ENCODE results near the gene PRX. TPM values are rescaled to one million over a fixed set of nuclear protein-coding genes. Genes with fewer than 3 reads are reported as not detected.

PRX gene
- total and polyA plus RNA-seq, 9 of the 15 experiments (the other 6 are each of a cell fraction or from before 2014, with no cell fraction given), result 0.65 to 3.5 (median 1.7) TPM; not detected in 2

- ATAC-seq (peak; percentile 32; the same call in 2 of the 3 replicates), DNase-seq (ENCODE audit: extremely low read depth in 1 of 4, low spot score in 3 of 4) (no peak), FAIRE-seq (no peak)
- intact Hi-C loops (cut with micrococcal nuclease) (no loop called here), in situ Hi-C loops (cut with MboI) (no loop called here)
- Histone ChIP-seq H3K27ac (ENCODE audit: extremely low read depth, low read depth, low read length) (no peak overlapping the region), H3K4me1 (replicated peaks in 1 of 2; ENCODE audit: control insufficient read depth in 2 of 2, insufficient read depth in 2 of 2, low read length in 2 of 2) (peaks cover 0 to 36% of the 10 kb centered on the region in 2 experiments; a peak in 2 of 5 replicates), H3K27me3 (ENCODE audit: control insufficient read depth in 2 of 2, insufficient read depth in 2 of 2, low read length in 2 of 2) (peaks cover 0 to 6% of the 10 kb centered on the region in 2 experiments; a peak in 1 of 5 replicates), H3K79me2 (ENCODE audit: control insufficient read depth, insufficient read depth, low read length) (no peaks in the 10 kb centered on the region), H3K36me3 (ENCODE audit: control insufficient read depth, insufficient read depth, low read length) (peaks cover 15% of the 10 kb centered on the region; the same call in 2 of the 3 replicates), H3K4me2 (ENCODE audit: insufficient read depth, low read length) (no peak overlapping the region), H3K9me3 (replicated peaks; ENCODE audit: control insufficient read depth, insufficient read depth, low read depth, low read length) (no peaks in the 10 kb centered on the region), H3K4me3 (no peak overlapping the region), H3K9ac (ENCODE audit: insufficient read depth in 1 of 2, low read depth in 2 of 2, low read length in 2 of 2) (no peak overlapping the region), H4K20me1 (replicated peaks; ENCODE audit: control insufficient read depth, insufficient read depth, low read length) (0 out of 2 replicates have a peak, but pooled peaks cover 5% of the 10 kb centered on the region), H3K9me1 (ENCODE audit: control insufficient read depth, insufficient read depth, low read length) (no peaks in the 10 kb centered on the region), H2AFZ (ENCODE audit: low read depth, low read length) (no peak overlapping the region)
- ChIA-PET CTCF (ENCODE audit: low intra/inter-chr PET ratio) (no interaction called here), POLR2A (interaction anchor here (0.7 to 2.6 kb wide), 3 partner anchors 10 to 261 kb away, joined by 4 to 19 read pairs (median 5); no protein-coding TSS in a partner anchor)
- BruUV-seq (replicated peaks), result no TSS peak
- TF ChIP-seq CTCF (IDR thresholded peaks at IDR 0.05 in 2 of 3, conservative IDR thresholded peaks at IDR 0.05 in 1 of 3; ENCODE audit: insufficient read depth in 2 of 3, low read depth in 1 of 3, low read length in 3 of 3), result peak in 2 of 3 experiments; percentile 8 to 28; a peak in 1 of 6 replicates
- no peak for TF ChIP-seq SMC3 (conservative IDR thresholded peaks at IDR 0.05; ENCODE audit: insufficient read depth, low read depth, low read length)
- 42% methylated on average over 3 of the region's 3 CpGs for WGBS (ENCODE audit: insufficient coverage, low coverage, missing lambda C conversion rate)
Observed at GRCh38 chr19:40381321-40381720, 31.9 kb downstream of the PRX start.
